Testis (tissue), 2 donors: Measurements from ENCODE around the gene SKA3.

Experiments
- POLR2A ChIP-seq: fragments of 450-650 bp; IDR thresholded peaks from one replicate; pipeline ENCODE4 v1.6.1; 2017; ENCODE audit warnings: antibody characterized with exemption, mild to moderate bottlenecking, moderate library complexity
- TF ChIP-seq, protein P1 (sequence below), 3 experiments: fragments of 450-650 bp in 2 of 3; fragments of 200-600 bp in 1 of 3; sonication (generic) in 1 of 3; IDR thresholded peaks; one replicate each; pipeline ENCODE4 v1.5.1; 2016 to 2019; ENCODE audit warnings: antibody characterized with exemption in 3 of 3, mild to moderate bottlenecking in 2 of 3, moderate library complexity in 1 of 3

DNA sequence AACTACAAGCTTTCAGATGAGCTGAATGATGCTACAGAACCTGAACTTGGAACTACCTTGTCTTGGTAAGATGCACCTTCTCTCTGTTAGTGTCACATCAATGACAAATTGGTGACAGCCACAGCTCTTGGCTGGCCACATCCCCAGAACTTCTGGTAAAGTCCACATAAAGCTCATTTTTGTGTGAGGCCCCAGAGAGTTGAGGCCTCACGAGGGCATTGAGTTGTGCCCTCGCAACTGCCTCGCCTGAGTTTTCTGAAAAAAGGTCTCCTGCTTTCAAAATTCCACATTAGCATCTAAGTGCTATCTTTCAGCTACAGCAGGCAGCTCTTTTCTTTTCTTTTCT, 42.7 kb upstream of the SKA3 start:
- TF ChIP-seq, protein P1, sequence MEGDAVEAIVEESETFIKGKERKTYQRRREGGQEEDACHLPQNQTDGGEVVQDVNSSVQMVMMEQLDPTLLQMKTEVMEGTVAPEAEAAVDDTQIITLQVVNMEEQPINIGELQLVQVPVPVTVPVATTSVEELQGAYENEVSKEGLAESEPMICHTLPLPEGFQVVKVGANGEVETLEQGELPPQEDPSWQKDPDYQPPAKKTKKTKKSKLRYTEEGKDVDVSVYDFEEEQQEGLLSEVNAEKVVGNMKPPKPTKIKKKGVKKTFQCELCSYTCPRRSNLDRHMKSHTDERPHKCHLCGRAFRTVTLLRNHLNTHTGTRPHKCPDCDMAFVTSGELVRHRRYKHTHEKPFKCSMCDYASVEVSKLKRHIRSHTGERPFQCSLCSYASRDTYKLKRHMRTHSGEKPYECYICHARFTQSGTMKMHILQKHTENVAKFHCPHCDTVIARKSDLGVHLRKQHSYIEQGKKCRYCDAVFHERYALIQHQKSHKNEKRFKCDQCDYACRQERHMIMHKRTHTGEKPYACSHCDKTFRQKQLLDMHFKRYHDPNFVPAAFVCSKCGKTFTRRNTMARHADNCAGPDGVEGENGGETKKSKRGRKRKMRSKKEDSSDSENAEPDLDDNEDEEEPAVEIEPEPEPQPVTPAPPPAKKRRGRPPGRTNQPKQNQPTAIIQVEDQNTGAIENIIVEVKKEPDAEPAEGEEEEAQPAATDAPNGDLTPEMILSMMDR (IDR thresholded peaks at IDR 0.05) = no peak
- TF ChIP-seq POLR2A = no peak
